ENCODE results near the gene DPH1.

DNA sequence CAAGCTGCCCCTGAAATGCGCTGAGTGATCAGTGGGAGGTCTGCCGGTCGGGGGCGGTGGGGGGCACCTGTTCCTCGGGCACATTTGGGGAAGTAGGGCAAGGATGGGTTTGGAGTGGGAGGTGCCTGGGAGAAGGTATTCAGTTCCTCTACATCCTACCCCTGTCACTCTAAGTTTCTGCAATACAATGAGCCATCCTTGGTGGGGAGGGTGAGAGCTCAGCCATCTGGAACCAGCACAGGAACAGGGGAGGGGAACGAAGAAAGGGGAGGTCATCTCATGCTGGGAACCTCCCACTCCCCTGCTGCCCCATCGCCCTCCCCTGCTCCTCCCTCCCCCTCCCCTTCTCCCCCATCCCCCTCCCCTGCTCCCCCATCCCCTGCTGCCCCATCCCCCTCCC, 4.2 kb downstream of the DPH1 start:
- TF ChIP-seq, protein P1, sequence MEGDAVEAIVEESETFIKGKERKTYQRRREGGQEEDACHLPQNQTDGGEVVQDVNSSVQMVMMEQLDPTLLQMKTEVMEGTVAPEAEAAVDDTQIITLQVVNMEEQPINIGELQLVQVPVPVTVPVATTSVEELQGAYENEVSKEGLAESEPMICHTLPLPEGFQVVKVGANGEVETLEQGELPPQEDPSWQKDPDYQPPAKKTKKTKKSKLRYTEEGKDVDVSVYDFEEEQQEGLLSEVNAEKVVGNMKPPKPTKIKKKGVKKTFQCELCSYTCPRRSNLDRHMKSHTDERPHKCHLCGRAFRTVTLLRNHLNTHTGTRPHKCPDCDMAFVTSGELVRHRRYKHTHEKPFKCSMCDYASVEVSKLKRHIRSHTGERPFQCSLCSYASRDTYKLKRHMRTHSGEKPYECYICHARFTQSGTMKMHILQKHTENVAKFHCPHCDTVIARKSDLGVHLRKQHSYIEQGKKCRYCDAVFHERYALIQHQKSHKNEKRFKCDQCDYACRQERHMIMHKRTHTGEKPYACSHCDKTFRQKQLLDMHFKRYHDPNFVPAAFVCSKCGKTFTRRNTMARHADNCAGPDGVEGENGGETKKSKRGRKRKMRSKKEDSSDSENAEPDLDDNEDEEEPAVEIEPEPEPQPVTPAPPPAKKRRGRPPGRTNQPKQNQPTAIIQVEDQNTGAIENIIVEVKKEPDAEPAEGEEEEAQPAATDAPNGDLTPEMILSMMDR (IDR thresholded peaks at IDR 0.05; ENCODE audit: low read depth, low read length) = no peak
- no peak for TF ChIP-seq MYC (IDR thresholded peaks at IDR 0.05; ENCODE audit: low read depth, low read length)
